ENCODE data around the gene SV2C.

The SV2C gene

GRCh38 chr5:76251656-76252055 is 168.5 kb downstream of the SV2C start:
- H3K4me1 ChIP-seq (ENCODE audit: low read length) = no peaks in the 10 kb centered on the region
- H2AFZ ChIP-seq (ENCODE audit: low read length) = no peak overlapping the region
- H3K27me3 ChIP-seq (replicated peaks; ENCODE audit: insufficient read depth, low read length) = no peaks in the 10 kb centered on the region
- H3K79me2 ChIP-seq (ENCODE audit: low read length) = no peaks in the 10 kb centered on the region
- H3K27ac ChIP-seq (ENCODE audit: low read length) = no peak overlapping the region
- H3K36me3 ChIP-seq (replicated peaks; ENCODE audit: insufficient read depth, low read length) = no peaks in the 10 kb centered on the region
- no peak for DNase-seq
- no peaks in the 10 kb centered on the region for H4K20me1 ChIP-seq (ENCODE audit: insufficient read depth, low read length)
- no peak overlapping the region for H3K4me3 ChIP-seq (ENCODE audit: low read length)
- no peaks in the 10 kb centered on the region for H3K9me3 ChIP-seq (replicated peaks; ENCODE audit: insufficient read depth, low read length)
- H3K9ac ChIP-seq (ENCODE audit: low read length) = no peak overlapping the region
- H3K9me2 ChIP-seq (replicated peaks; ENCODE audit: insufficient read depth, low read length) = no peaks in the 10 kb centered on the region
- no peak for TF ChIP-seq CTCF (IDR thresholded peaks at IDR 0.05; ENCODE audit: low read length)
- no peak for TF ChIP-seq EZH2phosphoT487 (IDR thresholded peaks at IDR 0.05; ENCODE audit: low read length)
- no peak for TF ChIP-seq EZH2 (optimal IDR thresholded peaks at IDR 0.05; ENCODE audit: low read depth, low read length)
- H3F3A ChIP-seq (ENCODE audit: insufficient read depth, low read length) = no peaks in the 10 kb centered on the region; the same call in 1 of the 2 replicates
- H3K4me2 ChIP-seq (ENCODE audit: low read depth, low read length) = no peak overlapping the region

GRCh38 chr5:76252437-76252836 is 169.3 kb downstream of the SV2C start:
- H4K20me1 ChIP-seq (ENCODE audit: insufficient read depth, low read length) = no peaks in the 10 kb centered on the region
- H3K4me2 ChIP-seq (ENCODE audit: low read depth, low read length) = no peak overlapping the region
- no peak overlapping the region for H2AFZ ChIP-seq (ENCODE audit: low read length)
- no peak overlapping the region for H3K9ac ChIP-seq (ENCODE audit: low read length)
- no peaks in the 10 kb centered on the region; the same call in 1 of the 2 replicates for H3F3A ChIP-seq (ENCODE audit: insufficient read depth, low read length)
- H3K79me2 ChIP-seq (ENCODE audit: low read length) = no peaks in the 10 kb centered on the region
- no peaks in the 10 kb centered on the region for H3K9me3 ChIP-seq (replicated peaks; ENCODE audit: insufficient read depth, low read length)
- H3K36me3 ChIP-seq (replicated peaks; ENCODE audit: insufficient read depth, low read length) = no peaks in the 10 kb centered on the region
- no peaks in the 10 kb centered on the region for H3K9me2 ChIP-seq (replicated peaks; ENCODE audit: insufficient read depth, low read length)
- no peaks in the 10 kb centered on the region for H3K27me3 ChIP-seq (replicated peaks; ENCODE audit: insufficient read depth, low read length)
- no peaks in the 10 kb centered on the region for H3K4me1 ChIP-seq (ENCODE audit: low read length)
- DNase-seq = no peak
- no peak overlapping the region for H3K27ac ChIP-seq (ENCODE audit: low read length)
- no peak overlapping the region for H3K4me3 ChIP-seq (ENCODE audit: low read length)
- TF ChIP-seq EZH2 (optimal IDR thresholded peaks at IDR 0.05; ENCODE audit: low read depth, low read length) = no peak
- no peak for TF ChIP-seq CTCF (IDR thresholded peaks at IDR 0.05; ENCODE audit: low read length)
- no peak for TF ChIP-seq EZH2phosphoT487 (IDR thresholded peaks at IDR 0.05; ENCODE audit: low read length)

- H3K9me2 ChIP-seq (replicated peaks; ENCODE audit: insufficient read depth, low read length) = no peaks in the 10 kb centered on the region
- H2AFZ ChIP-seq (ENCODE audit: low read length) = no peak overlapping the region
- peak; percentile 70 for DNase-seq
- H3K9ac ChIP-seq (ENCODE audit: low read length) = no peak overlapping the region
- H3K4me3 ChIP-seq (ENCODE audit: low read length) = no peak overlapping the region
- H3K79me2 ChIP-seq (ENCODE audit: low read length) = no peaks in the 10 kb centered on the region
- no peaks in the 10 kb centered on the region for H3F3A ChIP-seq (ENCODE audit: insufficient read depth, low read length)
- TF ChIP-seq EZH2 (optimal IDR thresholded peaks at IDR 0.05; ENCODE audit: low read depth, low read length) = no peak
- no peak for TF ChIP-seq EZH2phosphoT487 (IDR thresholded peaks at IDR 0.05; ENCODE audit: low read length)
- TF ChIP-seq CTCF (IDR thresholded peaks at IDR 0.05; ENCODE audit: low read length) = peak; percentile 76
- peak overlapping the region; percentile 9; the same call in 1 of the 2 replicates for H3K4me2 ChIP-seq (ENCODE audit: low read depth, low read length)
- H3K9me3 ChIP-seq (replicated peaks; ENCODE audit: insufficient read depth, low read length) = no peaks in the 10 kb centered on the region
- no peaks in the 10 kb centered on the region for H3K27me3 ChIP-seq (replicated peaks; ENCODE audit: insufficient read depth, low read length)
- no peaks in the 10 kb centered on the region for H4K20me1 ChIP-seq (ENCODE audit: insufficient read depth, low read length)
- no peaks in the 10 kb centered on the region for H3K36me3 ChIP-seq (replicated peaks; ENCODE audit: insufficient read depth, low read length)
- H3K27ac ChIP-seq (ENCODE audit: low read length) = no peak overlapping the region
- no peaks in the 10 kb centered on the region; the same call in 1 of the 2 replicates for H3K4me1 ChIP-seq (ENCODE audit: low read length)
Measured at GRCh38 chr5:76256116-76256889, 173.1 kb downstream of the SV2C start.
